ENCODE results near the gene RSPH1.

The RSPH1 gene

DNA sequence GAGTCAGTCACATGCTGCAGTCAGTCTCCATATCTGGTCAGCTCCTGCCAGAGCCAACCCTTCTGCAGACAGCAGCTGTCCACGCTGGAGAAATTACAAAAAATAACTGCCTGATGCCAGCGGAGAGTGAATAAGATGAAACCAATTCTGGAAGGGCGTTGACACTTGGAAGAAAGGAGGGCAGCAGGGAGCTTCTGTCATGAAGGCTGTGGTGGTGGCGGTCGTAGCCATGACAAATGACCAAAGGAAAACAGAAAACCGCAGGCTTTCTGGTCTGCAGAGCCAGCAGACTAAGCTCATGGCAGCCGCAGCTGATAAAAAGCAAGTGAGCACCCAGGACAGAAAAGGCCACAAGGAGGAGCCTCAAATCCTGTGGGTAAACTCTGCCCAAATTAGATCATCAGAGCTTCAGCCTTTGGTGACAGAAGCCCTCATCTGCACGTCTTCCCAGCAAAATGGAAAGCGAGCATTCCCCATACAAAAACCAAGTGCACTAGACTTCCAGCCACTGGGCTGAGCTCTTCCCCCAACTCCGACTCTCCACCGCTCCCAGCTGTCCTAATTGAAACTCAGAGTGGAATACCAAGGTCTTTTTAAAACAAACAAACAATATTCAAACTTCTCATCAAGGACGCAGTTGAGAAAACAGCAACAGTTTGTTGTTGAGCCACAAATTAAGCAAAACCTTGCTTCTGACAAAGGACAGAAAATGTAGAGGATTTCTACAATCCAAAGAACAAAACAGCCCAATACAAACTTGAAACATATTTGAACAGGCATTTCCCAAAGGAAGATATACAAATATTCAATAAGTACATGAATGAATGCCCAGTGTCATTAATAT, 28.7 kb downstream of the RSPH1 start:
- DNase-seq (ENCODE audit: low read depth in 2 of 2) = no peak

DNA sequence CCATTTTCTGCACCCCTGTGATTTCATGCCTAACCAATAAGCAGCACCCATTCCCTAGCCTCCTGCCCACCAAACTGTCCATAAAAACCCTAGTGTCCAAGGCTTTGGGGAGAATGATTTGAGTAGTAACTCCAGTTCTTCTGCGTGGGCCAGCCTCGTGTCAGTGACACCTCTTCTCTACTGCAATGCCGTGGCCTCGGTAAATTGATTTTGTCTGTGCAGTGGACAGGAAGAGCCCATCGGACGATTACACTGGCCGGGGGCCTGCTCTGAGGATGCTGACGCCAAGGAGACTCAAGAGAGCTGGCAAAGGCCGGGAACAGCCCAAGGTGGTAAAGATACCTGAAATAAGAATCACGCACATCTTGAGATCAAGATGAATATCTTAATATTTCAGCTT, 29.3 kb downstream of the RSPH1 start:
- no peak for DNase-seq (ENCODE audit: low read depth in 2 of 2)

DNA sequence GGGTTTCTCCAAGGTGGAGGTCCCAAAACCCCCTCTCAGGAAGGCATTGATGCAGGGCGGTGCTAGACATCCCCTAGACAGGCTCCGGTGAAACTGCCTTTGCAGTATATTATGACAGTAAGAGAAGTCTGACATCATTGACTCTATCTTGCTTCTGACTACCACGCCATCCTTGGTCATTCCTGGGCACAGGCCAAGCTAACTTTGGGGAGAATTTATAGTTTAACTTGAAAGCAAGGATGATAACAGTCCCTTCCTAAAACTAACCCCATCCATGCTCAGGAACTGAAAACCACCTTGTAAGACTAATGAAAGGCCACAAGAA, 30.3 kb downstream of the RSPH1 start:
- no peak for DNase-seq (ENCODE audit: low read depth in 2 of 2)

DNA sequence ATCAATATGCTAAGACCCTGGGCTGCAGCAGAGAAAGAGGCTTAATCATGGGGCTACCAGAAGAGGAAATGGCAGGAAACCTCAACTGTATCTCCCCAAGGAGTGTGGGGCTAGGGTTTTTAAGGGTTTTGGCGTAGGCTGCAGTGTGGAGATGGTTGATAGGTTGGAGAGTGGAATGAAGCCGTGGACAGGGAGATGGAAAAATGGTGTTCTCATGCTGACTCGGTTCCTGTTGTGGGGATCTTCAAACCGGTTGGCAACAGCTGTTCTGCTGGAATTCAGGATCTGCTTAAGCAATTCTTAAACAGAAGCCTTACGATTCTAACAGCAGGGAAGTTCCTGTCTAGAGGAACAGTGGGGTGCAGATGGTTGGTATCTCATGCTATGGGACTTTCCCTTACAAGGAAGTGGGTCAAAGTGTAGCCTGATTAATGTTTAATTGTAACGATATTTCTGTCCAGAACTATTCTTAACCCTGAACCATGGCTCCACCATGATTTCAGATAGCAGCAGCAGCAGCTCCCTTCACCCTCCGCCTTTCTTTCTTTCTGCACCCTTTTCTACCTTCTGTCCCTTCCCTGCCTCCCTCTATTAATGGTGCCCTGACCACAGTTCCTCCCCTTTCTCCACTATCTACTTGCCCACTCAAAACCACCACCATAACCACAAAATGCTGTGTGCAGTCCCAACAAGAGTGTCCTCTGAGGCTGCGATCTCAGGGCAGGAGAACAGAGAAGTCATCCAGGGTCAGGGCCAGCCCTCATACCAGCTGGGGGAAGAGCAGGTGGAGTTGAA, 30.8 kb downstream of the RSPH1 start:
- DNase-seq (ENCODE audit: low read depth in 2 of 2) = no peak

DNA sequence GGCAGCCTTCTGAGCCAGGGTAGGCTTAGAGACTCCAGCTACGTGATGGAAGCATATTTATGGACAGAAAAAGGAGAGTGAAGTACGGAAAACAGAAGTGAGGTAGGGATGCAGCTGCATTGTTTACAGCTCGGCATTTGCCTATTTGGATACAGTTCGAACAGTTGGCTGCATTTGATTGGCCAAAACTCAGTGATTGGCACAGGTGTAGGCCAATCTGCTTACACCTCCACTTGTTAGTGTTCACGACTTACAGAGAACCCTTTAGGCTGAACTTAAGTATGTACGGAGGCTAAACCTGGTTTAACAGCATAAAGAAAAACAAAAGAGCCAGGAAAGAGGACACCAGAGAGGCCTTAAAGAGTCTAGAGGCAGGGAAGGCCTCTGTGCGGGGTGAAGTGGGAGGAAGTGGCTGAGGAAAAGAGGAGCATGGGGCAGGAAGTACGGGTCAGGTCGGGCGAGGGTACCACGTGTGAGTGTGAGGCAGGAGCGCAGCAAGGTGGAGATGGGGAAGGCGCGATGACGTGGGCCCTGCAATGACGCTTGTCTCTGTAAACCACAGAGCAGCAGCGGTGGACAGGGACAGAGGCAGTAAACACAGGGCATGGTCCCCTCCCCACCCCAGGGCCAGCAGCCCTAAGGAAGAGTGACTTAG, 32.0 kb downstream of the RSPH1 start:
- peak; percentile 30 to 34 for DNase-seq (ENCODE audit: low read depth in 2 of 2)

DNA sequence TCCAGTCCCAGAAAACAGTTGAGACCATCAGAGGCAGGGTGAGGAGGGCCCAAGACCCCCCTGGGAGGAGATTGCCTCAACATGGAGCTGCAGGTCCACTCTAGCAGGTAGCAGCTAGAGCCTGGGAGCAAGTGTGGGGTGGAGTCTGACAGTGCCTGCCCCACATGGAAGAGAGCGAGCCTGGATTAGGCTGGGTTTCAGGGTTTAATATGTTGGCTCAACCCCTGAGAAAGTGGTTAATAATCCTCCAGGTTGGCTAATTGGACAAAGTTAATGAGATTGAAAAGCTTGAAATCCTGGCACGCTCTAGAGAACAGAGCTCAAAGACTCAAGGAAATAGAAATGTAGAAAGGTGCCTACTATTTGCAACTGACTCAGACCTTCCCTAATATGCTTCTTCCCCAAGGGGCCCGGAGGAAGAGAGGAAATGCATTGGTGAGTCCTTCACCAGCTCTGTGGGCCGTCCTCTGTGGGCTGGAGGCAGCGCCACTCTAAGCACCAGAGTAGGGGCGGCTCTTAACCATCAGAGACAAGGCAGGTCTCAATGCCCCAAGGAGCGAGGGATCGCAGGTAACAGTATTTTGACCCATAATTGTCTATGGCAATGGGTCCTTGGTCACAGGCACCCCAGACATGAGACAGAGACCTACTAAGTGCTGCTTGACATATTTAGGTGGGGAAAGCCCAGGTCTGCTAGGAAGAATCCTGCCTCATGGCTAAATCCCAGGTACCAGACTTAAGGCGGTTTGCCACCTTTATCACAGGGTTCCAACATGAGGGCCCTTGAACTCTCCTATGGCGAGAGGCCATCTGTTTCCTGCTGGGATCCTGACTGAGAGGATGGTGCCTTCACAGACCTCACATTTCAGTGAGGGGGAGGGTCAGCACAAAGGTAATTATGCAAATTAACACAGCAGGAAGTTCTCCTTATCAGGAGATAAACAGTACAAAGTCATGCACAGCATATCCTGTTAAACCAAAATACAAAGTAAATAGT, 33.8 kb downstream of the RSPH1 start:
- DNase-seq (ENCODE audit: low read depth in 2 of 2) = no peak

DNA sequence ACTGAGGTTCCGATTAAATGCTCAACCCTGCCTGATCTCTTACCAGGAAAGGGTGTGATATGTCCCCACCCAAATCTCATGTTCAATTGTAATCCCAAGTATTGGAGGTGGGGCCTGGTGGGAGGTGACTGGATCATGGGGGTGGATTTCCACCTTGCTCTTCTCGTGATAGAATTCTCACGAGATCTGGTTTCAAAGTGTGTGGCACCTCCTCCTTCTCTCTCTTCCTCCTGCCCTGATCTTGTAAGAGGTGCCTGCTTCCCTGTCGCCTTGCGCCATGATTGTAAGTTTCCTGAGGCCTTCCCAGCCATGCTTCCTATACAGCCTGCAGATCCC, 34.9 kb downstream of the RSPH1 start:
- no peak for DNase-seq (ENCODE audit: low read depth in 2 of 2)

DNA sequence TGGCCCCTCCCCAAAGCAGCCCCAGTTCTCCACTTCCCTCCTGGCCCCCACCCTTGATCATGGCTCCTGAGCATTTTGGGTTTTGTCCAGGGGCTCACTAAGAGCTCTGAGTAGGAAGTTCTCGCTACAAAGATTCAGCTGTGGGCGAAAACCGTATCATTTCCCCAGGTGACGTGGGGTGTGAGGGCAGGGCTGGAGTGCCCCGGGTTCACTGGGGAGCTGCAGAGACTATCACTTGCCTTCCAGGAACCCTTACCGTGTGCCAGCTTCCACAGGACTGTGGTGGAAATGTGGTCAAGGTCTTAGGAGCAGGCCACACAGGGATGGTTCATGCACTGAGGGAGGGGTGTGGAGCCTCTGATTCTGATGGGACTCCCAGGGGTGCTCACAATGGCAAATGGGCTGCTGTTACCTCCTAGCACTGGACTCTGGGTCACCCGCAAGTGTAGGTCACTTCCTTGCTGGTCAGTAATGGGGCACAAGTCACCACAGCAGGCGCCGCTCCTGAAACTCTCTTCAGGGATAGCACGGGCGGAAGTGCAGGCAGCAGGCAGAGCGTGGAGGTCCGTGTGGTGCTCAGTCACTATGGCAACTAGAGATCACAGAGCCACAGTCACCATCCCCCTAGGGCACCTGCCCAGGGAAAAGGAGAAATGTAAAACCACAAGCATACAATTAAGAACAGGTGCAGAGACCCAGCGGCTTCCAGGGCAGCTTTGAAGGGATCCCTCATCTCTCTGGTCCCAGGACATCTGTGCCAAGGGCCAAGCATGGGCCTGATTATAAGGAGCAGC, 35.4 kb downstream of the RSPH1 start:
- peak in 1 of 2 donors; percentile 16 for DNase-seq (ENCODE audit: low read depth in 2 of 2)

DNA sequence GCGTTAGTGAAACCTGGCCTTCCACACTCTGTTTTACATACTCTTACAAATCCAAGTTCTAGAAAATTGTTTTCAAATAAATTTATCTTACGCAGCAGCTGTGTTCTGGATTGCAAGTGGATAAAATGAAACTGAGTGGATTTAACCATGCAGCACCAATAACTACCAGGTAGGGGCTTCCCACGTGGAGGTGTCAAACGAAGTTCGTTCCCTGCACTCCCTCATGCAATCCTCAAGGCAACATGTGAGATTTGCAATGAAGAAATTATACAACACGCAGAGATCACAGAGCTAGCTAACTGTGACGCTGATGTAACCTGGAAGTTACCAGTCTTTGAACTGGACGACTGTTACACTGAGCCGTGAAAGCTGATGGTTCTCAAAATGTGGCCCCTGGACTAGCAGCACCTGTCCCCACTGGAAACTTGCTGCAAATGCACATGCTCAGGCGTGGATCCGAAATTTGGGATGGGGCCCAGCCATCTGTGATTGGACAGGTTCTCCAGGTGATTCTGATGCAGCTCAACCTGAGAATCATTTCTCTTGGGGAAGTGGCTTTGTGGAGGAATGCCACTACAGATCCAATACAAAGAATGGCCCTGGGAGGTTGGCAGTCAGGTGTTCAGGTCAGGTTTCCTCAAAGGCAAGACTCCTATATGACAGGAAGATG, 36.3 kb downstream of the RSPH1 start:
- DNase-seq (ENCODE audit: low read depth in 2 of 2) = no peak

DNA sequence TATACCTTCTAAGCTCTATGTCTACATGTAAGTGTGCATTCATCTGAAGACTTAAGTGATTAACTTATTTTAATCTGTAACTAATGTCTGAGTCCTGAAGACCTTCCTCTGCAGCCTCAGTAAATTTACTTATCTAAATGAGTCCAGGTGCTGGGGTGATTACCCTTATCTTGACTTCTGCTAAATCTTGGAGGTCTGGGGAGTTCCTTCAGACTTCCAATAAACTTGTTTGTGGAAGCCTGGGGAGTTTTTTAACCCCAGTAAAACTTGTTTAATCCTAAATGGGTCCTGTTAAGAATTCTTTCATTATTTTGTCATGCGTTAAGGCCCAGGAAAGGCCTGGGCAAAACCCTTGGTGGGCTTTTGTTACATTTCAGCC, 37.0 kb downstream of the RSPH1 start:
- no peak for DNase-seq (ENCODE audit: low read depth in 2 of 2)

DNA sequence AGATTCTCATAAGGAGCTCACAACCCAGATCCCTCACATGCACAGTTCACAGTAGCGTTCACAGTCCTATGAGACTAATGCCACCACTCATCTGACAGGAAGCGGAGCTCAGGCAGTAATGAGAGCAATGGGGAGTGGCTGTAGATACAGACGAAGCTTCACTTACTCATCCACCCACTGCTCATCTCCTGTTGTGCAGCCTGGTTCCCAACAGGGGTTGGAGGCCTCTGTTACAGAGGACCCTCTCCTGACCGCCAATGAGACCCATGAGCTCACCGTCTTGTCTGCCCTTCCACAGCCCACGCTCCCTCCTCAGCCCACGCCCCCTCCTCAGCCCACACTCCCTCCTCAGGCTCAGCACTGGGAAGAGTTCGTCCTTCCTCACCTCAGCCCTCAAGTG, 39.6 kb downstream of the RSPH1 start:
- DNase-seq (ENCODE audit: low read depth in 2 of 2) = no peak

DNA sequence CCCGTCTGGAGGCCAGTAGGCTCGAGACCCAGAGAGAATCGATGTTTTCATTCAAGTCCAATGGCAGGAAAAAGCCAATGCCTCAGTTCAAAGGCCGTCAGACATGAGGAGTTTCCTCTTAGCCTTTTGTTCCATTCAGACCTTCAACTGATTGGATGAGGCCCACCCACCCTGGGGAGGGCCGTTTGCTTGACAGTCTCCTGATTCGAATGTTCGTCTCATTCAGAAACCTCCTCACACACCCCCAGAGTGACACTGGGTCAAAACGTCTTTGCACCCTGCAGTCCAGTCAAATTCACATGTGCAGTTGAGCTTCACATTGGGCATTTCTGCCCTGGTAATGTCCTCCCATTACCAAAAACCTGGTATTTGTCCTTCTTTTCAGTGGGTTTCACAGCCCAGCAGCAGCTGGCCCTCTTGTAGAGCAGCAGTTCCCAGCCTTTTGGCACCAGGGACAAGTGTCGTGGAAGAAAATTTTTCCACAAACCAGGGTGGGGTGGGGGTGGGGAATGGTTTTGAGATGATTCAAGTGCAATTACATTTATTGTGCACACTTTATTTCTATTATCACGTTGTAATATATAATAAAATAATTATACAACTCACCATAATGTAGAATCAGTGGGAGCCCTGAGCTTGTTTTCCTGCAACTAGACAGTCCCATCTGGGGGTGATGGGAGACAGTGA, 40.1 kb downstream of the RSPH1 start:
- no peak for DNase-seq (ENCODE audit: low read depth in 2 of 2)

DNA sequence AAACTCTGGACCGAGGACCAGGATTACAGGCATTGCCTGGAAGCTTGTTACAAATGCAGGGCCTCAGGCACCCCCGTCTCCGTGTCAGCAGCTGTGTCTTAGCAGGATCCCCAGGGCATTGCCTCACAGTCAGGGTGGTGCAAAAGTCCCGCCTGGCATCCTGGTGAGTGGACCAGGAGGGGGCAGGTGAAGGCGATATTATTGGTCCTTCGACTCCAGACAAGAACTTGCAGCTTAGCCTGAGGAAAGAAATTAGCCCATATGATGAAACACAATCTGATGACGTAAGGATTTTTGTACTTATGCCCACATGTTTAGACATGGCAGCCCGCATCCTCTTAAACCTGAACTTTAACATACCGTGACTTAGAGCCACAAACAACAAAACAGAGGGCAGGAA, 40.8 kb downstream of the RSPH1 start:
- DNase-seq (ENCODE audit: low read depth in 2 of 2) = no peak

DNA sequence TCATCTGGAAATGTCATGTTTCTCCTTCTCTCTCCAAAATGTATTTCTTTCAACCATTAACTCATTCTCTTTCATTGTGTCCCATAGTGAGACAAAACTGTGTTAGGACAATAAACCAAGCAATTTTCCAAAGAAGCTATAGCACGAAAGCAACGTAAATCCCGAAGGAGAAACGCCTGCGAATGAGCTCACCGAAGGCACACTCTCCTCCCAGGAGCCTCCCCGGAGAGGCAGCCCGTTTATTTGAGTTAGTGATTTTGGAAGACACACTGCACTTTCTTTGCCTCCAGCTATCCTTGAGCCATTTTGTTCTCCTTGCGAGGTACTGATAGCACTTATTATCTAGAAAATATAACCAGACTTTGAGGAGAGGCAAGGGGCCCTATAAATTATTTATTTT, 41.2 kb downstream of the RSPH1 start:
- DNase-seq (ENCODE audit: low read depth in 2 of 2) = no peak

DNA sequence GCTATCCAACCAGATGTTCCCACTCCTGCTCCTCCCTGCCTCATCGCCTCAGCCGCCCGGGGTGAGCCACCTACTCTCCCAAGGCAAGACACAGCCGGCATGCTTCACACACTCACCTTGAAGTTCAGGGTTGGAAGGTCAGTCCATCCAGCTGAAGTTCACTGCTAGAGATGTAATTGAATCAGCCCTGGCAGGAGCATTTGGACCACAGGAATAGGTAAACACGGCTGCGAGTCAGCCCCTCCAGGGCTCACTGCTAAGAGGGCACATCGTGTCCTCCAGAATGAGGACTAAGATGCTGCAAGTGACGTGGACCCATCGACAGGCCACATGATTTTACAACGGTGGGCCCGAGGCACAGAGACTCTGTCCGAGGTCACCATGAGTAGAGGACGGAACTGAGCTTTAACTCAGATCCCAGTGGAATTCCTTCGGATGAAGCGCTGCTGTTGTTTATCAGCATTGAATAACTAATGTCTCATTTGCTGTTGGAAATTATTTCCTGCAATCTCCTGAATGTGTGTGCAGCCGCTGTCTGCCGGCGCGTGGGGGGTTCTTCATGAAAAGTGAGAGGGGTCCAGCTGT, 41.9 kb downstream of the RSPH1 start:
- DNase-seq (ENCODE audit: low read depth in 2 of 2) = no peak

DNA sequence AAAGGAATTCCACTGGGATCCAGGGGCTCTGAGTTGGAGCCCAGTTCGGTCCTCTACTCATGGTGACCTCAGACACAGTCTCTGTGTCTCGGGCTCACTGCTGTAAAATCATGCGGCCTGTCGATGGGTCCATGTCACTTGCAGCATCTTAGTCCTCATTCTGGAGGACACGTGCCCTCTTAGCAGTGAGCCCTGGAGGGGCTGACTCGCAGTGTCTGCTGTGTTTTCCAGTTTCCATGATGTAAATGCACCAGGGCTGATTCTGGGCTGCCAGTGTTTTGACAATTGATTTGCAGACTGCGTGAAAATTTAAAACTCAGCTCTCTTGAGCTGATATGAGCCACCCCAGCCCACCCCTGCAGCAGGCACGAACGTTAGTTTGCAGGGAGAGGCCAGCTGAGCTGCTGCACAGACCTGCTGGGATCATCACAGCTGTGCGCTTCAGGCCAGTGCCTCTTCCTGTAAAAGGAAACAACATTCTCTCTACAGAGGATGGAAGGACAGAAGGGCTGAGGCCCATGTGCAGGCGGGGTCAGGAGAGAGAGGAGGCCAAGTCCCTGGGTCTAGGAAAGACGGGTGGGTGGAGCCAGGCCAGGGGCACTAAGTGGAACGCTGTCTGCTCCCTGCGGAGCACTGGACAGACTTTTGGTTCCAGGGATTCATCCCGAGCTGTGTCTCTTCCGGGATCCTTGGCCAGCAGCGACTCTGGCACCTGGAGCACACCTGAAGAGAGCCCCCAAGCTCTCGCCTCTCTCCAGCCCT, 42.6 kb downstream of the RSPH1 start:
- DNase-seq (ENCODE audit: low read depth in 2 of 2) = no peak

DNA sequence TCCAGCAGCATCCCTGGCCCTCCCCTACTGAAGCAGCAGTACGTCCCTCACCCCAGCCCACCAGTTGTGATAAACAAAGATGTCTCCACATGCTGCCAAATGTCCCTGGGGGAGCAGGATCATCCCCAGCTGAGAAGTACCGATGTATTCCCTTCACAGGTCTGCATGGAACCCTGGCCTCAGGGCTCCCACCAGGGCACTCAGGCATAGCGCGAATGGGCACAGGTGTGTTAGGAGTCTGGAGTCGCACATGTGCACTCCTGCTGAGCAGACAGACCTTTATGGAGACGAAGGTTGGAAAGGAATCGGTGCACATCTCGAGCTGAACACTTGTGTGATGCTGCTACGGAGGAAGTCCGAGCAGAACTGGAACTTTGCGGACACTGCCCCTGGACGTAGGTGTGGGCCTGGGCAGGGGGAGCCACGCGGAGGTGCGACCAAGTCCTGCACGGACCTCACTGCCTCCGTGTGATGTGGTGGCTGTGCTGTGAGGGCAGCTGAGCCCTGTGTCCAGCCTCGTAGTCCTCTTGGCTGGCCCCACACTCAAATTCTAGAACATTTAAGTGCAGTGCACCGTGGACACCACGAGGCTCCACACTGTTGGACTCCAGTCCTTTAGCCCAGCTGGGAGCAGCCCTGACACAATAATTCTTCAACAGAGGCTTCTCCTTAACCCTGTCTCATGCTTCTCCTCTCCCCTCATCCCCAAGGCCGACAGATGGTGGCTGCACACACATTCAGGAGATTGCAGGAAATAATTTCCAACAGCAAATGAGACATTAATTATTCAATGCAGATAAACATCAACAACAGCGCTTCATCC, 43.4 kb downstream of the RSPH1 start:
- no peak for DNase-seq (ENCODE audit: low read depth in 2 of 2)

DNA sequence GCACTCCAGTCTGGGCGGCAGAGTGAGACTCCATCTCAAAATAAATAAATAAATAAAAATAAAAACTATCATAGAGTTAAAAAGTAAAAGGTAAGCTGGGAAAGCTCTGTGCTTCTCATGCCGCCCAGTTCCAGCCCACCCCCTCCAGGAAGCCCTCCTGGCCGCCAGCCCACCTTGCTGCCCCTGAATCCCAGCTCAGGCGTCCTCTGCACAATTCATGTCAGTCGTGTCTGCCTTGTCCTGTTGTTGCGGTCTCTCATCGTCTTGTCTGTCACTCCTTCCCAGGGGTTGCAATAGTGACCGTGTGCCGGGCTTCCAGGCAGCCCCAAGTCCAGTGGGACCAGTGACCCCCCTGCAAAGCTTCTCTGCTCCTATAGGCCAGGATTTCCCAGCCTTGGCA, 44.1 kb downstream of the RSPH1 start:
- DNase-seq (ENCODE audit: low read depth in 2 of 2) = no peak
